Osteoblast (primary cell): ENCODE results near the gene USP7. TPM values are rescaled to one million over a fixed set of nuclear protein-coding genes. Genes with fewer than 3 reads are reported as not detected.

Experiments
- DNase-seq: peaks from one replicate; pipeline ENCODE4 v3.0.0; 2011; ENCODE audit warnings: low spot score, mixed read lengths; ENCODE audit not compliant: insufficient read length; ENCODE audit errors: missing footprints
- H2AFZ ChIP-seq: 2 replicates; pipeline ENCODE4 v1.6.0; 2011; ENCODE audit warnings: mild to moderate bottlenecking, low read length
- H3K27ac ChIP-seq: 2 replicates; pipeline ENCODE4 v1.5.1; 2011; ENCODE audit warnings: mild to moderate bottlenecking, low read depth, low read length, moderate library complexity
- H3K27me3 ChIP-seq: 2 replicates; pipeline ENCODE4 v1.6.0; 2012; ENCODE audit warnings: mild to moderate bottlenecking, control low read depth, inconsistent platforms, low read length, moderate library complexity; ENCODE audit not compliant: insufficient read depth
- H3K36me3 ChIP-seq: 2 replicates; pipeline ENCODE4 v1.5.1; 2011; ENCODE audit warnings: mild to moderate bottlenecking, low read length, control low read depth, moderate library complexity; ENCODE audit not compliant: insufficient read depth
- H3K4me1 ChIP-seq: 2 replicates; pipeline ENCODE4 v1.5.1; 2011; ENCODE audit warnings: mild to moderate bottlenecking, low read length, control low read depth, moderate library complexity; ENCODE audit not compliant: insufficient read depth
- H3K4me2 ChIP-seq: 2 replicates; pipeline ENCODE4 v1.6.0; 2011; ENCODE audit warnings: mild to moderate bottlenecking, low read length; ENCODE audit not compliant: insufficient read depth
- H3K4me3 ChIP-seq: fragments of 200-600 bp; sonication (generic); 3 replicates; pipeline ENCODE4 v1.5.1; 2012; ENCODE audit warnings: mild to moderate bottlenecking, low read length, inconsistent platforms; ENCODE audit not compliant: insufficient read depth
- H3K79me2 ChIP-seq: 2 replicates; pipeline ENCODE4 v1.6.0; 2012; ENCODE audit warnings: mild to moderate bottlenecking, low read length, control low read depth, inconsistent platforms; ENCODE audit not compliant: insufficient read depth
- H3K9me3 ChIP-seq: 2 replicates; pipeline ENCODE4 v1.5.1; 2011; ENCODE audit warnings: low read depth, low read length, control low read depth
- H4K20me1 ChIP-seq: 2 replicates; pipeline ENCODE4 v1.6.0; 2012; ENCODE audit warnings: mild to moderate bottlenecking, low read length, control low read depth; ENCODE audit not compliant: insufficient read depth
- CTCF ChIP-seq: IDR thresholded peaks from 2 replicates; pipeline ENCODE4 v1.5.1; 2011; ENCODE audit warnings: mild to moderate bottlenecking, low read depth, low read length, moderate library complexity; ENCODE audit errors: extremely low read depth
- total RNA-seq: library from RNA; depleted of rRNA; stranded (reverse); fragments of >200 nt; gene quantifications from 2 replicates; pipeline ENCODE4 v1.2.3, GENCODE V29; 2012

USP7 gene
- total RNA-seq, 1 donor, result 51.4 TPM

- peaks cover 78% of the 10 kb centered on the region for H3K36me3 ChIP-seq
- H3K79me2 ChIP-seq, result peaks cover 54% of the 10 kb centered on the region
These were observed 47.9 kb downstream of the USP7 start for GRCh38 chr16:8915722-8916301.

GRCh38 chr16:8914098-8914497 lies 49.6 kb downstream of the USP7 start:
- peaks cover 67% of the 10 kb centered on the region for H3K36me3 ChIP-seq
- TF ChIP-seq CTCF, result no peak
- H3K4me2 ChIP-seq, result no peak overlapping the region
- H3K4me3 ChIP-seq, result no peak overlapping the region
- no peak overlapping the region for H2AFZ ChIP-seq
- no peak for DNase-seq
- H4K20me1 ChIP-seq, result peaks cover 38% of the 10 kb centered on the region
- H3K4me1 ChIP-seq, result no peaks in the 10 kb centered on the region
- no peaks in the 10 kb centered on the region for H3K27me3 ChIP-seq
- no peaks in the 10 kb centered on the region for H3K9me3 ChIP-seq
- peaks cover 49% of the 10 kb centered on the region for H3K79me2 ChIP-seq
- no peak overlapping the region for H3K27ac ChIP-seq

More at GRCh38 chr16:8915722-8916301, 47.9 kb downstream of the USP7 start:
- no peak for DNase-seq
- Histone ChIP-seq H3K4me3 (no peak overlapping the region), H3K4me1 (no peaks in the 10 kb centered on the region), H3K27me3 (no peaks in the 10 kb centered on the region), H3K27ac (no peak overlapping the region), H3K4me2 (no peak overlapping the region), H3K9me3 (no peaks in the 10 kb centered on the region), H2AFZ (no peak overlapping the region), H4K20me1 (peaks cover 38% of the 10 kb centered on the region)
- TF ChIP-seq CTCF, result no peak

- Histone ChIP-seq H3K9me3 (no peaks in the 10 kb centered on the region), H2AFZ (no peak overlapping the region), H3K4me3 (no peak overlapping the region), H3K79me2 (peaks cover 53% of the 10 kb centered on the region), H3K4me2 (no peak overlapping the region), H4K20me1 (peaks cover 35% of the 10 kb centered on the region), H3K4me1 (no peaks in the 10 kb centered on the region), H3K36me3 (peaks cover 66% of the 10 kb centered on the region), H3K27ac (no peak overlapping the region), H3K27me3 (no peaks in the 10 kb centered on the region)
- no peak for TF ChIP-seq CTCF
- DNase-seq, result no peak
These were observed 50.9 kb downstream of the USP7 start for GRCh38 chr16:8912793-8913192.

GRCh38 chr16:8910811-8911210 lies 52.9 kb downstream of the USP7 start:
- H3K4me3 ChIP-seq, result no peak overlapping the region
- peaks cover 74% of the 10 kb centered on the region for H3K36me3 ChIP-seq
- H3K4me2 ChIP-seq, result no peak overlapping the region
- no peaks in the 10 kb centered on the region for H3K27me3 ChIP-seq
- no peak for DNase-seq
- no peak overlapping the region for H3K27ac ChIP-seq
- no peak overlapping the region for H2AFZ ChIP-seq
- H3K9me3 ChIP-seq, result no peaks in the 10 kb centered on the region
- H3K4me1 ChIP-seq, result peaks cover 6% of the 10 kb centered on the region
- H4K20me1 ChIP-seq, result peaks cover 32% of the 10 kb centered on the region
- H3K79me2 ChIP-seq, result peaks cover 50% of the 10 kb centered on the region
- no peak for TF ChIP-seq CTCF
